DMS 273 (cell line): ENCODE results near the gene CTSL.

Source experiments
- DNase-seq: peaks from one replicate; lab custom pipeline; 2025; ENCODE audit not compliant: unreplicated experiment; lab: John Stamatoyannopoulos, UW

Gene CTSL

DNA sequence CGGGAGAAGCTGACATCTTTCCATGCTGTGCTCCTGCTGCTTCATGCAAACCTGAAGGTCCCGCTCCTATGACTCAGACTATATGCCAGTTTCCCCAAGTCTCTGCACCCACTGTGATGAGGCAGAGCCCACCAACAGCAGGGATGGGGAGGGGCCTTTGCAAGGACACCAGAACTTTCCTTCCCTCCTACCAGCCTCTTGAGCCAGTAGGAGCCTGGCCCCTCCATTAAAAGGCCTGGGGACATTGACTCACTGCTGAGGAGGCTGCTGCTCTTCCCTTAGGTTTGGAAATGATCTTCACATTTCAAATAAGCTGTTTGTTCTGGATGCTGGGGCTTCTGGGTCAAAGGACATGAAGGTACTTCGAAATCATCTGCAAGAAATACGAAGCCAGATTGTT lies 26.1 kb upstream of the CTSL start:
- DNase-seq, result no peak

- DNase-seq, result no peak
These were observed 24.4 kb upstream of the CTSL start for GRCh38 chr9:87701491-87701890.

GRCh38 chr9:87701931-87702421 lies 23.9 kb upstream of the CTSL start:
- DNase-seq, result no peak

GRCh38 chr9:87702921-87703320 lies 23.0 kb upstream of the CTSL start:
- no peak for DNase-seq

GRCh38 chr9:87703636-87704276 lies 22.2 kb upstream of the CTSL start:
- DNase-seq, result no peak

- no peak for DNase-seq
These were observed 21.6 kb upstream of the CTSL start for GRCh38 chr9:87704342-87704741.

GRCh38 chr9:87706066-87706739 lies 19.7 kb upstream of the CTSL start:
- no peak for DNase-seq

GRCh38 chr9:87707805-87708506 lies 18.0 kb upstream of the CTSL start:
- no peak for DNase-seq

- no peak for DNase-seq
These were observed 17.4 kb upstream of the CTSL start for GRCh38 chr9:87708546-87708945.

DNA sequence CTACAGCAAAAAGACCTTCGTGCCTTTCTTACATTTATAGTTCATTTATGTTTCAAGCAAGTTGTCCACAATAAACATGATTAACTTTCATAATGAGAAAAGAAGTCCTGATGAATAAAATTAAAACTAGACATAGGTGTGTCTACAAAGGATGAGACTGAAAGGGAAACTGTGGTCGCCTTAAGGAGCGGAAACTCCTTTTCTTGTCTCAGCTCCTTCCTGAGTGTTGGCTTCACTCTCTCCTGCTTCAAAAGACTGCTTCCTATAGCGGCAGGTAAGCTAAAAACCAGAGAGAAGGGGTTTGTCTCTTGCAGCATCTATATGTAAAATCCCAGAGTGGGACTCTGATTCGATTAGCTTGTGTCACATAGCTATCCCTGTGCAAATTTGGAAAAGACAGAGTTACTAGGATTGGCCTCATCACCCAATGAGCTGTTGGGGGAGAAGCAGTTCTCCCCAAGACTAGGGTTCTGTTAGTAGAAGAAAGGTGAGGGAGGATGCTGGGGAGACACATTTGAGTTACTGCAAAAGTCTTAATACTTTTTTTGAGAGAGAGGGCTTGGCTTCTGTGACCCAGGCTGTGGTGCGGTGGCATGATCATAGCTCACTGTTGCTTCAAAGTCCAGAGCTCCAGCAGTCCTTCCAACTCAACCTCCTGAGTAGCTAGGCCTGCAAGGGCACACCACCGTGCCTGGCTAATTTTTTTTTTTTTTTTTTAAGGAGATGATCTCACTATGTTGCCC lies 16.8 kb upstream of the CTSL start:
- DNase-seq, result no peak

GRCh38 chr9:87710443-87710842 lies 15.5 kb upstream of the CTSL start:
- no peak for DNase-seq

GRCh38 chr9:87711857-87712800 lies 13.8 kb upstream of the CTSL start:
- DNase-seq, result no peak

DNA sequence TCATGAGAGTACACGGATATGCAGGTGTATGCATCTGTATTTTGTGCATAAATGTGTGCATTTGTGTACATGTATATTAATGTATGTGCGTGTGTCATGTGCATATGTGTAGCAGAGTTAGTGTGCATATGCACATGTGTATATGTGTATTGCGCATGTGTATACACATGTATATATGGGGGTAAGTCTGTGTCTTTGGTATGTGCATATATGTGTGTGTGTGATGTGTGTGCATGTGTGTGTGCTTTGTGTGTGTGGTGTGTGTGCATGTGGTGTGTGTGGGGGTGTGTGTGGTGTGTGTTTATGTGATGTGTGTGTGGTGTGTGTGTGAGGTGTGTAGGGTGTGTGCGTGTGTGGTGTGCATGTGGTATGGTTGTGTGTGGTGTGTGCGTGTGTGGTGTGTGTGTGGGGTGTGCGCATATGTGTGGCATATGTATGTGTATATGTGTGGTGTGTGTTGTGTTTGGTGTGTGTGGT lies 13.1 kb upstream of the CTSL start:
- DNase-seq, result no peak

DNA sequence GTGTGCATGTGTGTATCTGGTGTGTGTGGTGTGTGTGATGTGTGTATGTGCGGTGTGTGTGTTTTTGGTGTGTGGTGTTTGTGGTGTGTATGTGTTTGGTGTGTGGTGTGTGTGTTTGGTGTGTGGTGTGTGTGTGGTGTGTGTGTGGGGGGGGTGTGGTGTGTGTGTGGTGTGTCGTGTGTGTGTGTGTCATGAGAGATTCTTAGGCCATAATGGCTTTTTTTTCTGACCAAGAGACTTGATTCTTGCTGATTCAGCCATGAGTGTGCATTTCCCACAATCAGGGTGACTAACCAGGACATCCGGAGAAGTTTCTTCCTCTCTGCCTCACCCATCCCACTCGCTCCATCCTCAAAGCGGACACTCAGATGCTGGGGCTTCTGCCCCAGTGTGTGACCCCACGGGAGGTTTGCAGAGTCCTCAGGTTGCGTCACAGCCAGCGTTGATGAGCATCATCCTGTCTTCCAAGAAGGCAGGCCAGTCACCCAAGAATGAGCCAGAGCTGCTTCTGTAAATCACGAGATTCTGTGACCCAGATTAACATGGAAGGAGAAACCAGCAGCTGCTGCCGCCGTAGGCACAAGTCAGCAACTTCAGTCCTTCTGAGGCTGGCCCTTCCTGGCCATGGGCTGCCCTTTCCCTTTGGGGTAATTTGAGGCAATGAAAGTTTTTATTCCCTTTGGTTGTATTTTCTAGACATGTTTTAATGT lies 12.5 kb upstream of the CTSL start:
- no peak for DNase-seq

DNA sequence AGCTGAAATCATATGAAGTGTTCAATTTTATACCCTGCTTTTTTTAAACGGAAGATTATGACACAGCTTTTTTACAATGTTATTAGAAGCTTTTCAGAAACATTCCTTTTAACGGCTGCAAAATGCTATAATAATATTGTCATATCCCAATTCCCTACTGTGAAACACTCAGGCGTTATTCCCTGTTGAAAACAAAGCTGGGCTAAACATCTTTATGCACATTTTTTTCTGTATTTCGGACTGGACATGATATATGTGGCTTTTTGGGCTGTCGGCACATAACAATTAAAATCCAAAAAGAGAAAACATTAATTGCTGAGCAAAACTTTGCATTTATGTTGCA lies 12.0 kb upstream of the CTSL start:
- no peak for DNase-seq

DNA sequence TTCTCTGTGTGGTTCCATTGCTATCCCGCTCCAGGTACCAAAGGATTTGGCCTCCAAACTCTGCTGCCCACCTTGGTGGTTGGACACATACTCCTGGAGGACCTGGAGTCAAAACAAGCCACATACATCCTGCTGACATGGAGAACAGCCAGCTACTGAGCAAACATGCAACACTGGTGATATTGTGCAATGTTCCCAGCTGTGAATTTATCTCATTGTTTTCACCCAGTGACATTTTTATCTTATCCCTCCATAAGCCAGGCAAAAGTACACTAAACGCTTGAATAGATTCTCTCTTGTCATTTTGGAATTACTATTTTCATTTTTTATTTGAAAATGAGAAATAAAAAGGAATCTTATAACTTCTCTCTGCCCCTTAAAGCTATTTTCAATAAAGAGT lies 11.1 kb upstream of the CTSL start:
- peak; percentile 4 for DNase-seq

DNA sequence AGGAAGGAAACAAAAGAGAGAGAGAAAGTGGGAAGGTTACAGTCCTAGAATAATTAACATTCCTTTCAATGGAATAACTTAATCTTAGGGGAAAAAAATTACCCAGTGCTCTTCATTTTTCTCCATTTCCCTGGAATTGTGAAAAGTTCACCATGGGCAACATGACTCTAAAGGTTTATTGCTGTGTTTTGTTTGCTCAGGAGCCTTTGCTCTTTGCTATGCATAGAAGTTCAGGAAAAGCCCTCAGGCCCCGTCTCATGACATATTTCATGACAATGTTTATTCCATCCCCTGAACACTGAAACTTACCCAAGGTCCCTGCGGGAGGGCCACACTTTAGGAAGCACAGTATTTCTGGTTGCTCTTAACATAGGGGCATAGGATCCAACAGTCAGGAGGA lies 9.8 kb upstream of the CTSL start:
- no peak for DNase-seq

GRCh38 chr9:87717456-87717855 lies 8.5 kb upstream of the CTSL start:
- no peak for DNase-seq

DNA sequence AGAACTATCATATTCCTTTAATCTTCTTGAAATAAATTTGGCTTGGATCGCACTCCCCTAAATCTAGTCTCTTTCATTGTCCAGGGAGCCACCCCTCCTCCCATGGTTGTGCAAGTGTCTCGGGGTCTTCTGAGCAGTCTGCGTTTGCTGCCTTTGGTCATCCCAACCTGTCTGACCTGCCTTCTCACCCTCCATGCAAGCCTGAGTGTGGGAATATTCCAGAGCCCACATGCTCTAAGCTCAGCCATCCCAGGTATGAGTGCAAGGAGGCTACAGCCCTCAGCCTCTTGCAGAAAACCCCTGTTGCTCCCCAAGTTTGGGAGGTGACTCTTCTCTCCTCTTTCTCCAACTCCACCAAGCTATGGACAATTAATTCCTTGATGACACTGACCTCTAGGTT lies 7.7 kb upstream of the CTSL start:
- DNase-seq, result no peak
